BLaER1 (cell line): ENCODE data around the gene MRS2.
"Not testable (repeated sequence)": the region's sequence is repeated elsewhere in the genome, so short reads cannot be mapped to it uniquely, and the experiment has no call there.

Experiments used
- H3K27ac ChIP-seq: shearing (Covaris generic); formaldehyde crosslinking; 2 replicates; pipeline ENCODE4 v1.8.1; 2022
- H3K27me3 ChIP-seq: shearing (Covaris generic); formaldehyde crosslinking; 2 replicates; pipeline ENCODE4 v1.8.1; 2022
- H3K36me3 ChIP-seq: shearing (Covaris generic); formaldehyde crosslinking; 2 replicates; pipeline ENCODE4 v1.8.1; 2022
- H3K4me1 ChIP-seq: shearing (Covaris generic); formaldehyde crosslinking; 2 replicates; pipeline ENCODE4 v1.8.1; 2022
- H3K4me2 ChIP-seq: shearing (Covaris generic); formaldehyde crosslinking; 2 replicates; pipeline ENCODE4 v1.8.1; 2022
- H3K4me3 ChIP-seq: shearing (Covaris generic); formaldehyde crosslinking; 2 replicates; pipeline ENCODE4 v1.8.1; 2022
- H3K9ac ChIP-seq: shearing (Covaris generic); formaldehyde crosslinking; 2 replicates; pipeline ENCODE4 v1.8.1; 2022
- H3K9me3 ChIP-seq: shearing (Covaris generic); formaldehyde crosslinking; 2 replicates; pipeline ENCODE4 v1.8.1; 2022
- H4K20me1 ChIP-seq: shearing (Covaris generic); formaldehyde crosslinking; 2 replicates; pipeline ENCODE4 v1.8.1; 2022
- Cebpa-rat ChIP-seq: shearing (Covaris generic); IDR thresholded peaks from 2 replicates; pipeline ENCODE4 v1.8.1; 2022

The MRS2 gene

GRCh38 chr6:24405262-24405661 is 2.5 kb downstream of the MRS2 start:
- Histone ChIP-seq H3K36me3 (peaks cover 23% of the 10 kb centered on the region), H3K27ac (no peak overlapping the region), H3K4me2 (no peak overlapping the region)

GRCh38 chr6:24408719-24409410 is 6.1 kb downstream of the MRS2 start:
- no peak overlapping the region for H3K4me3 ChIP-seq
- no peak overlapping the region for H3K27ac ChIP-seq
- H3K9me3 ChIP-seq: peaks cover 7% of the 10 kb centered on the region; the same call in 1 of the 2 replicates
- H3K4me1 ChIP-seq: peaks cover 8% of the 10 kb centered on the region; the same call in 1 of the 2 replicates
- H3K27me3 ChIP-seq: peaks cover 8% of the 10 kb centered on the region
- TF ChIP-seq Cebpa-rat: no peak
- H4K20me1 ChIP-seq: peaks cover 25% of the 10 kb centered on the region
- no peak overlapping the region for H3K9ac ChIP-seq
- peaks cover 48% of the 10 kb centered on the region for H3K36me3 ChIP-seq
- no peak overlapping the region for H3K4me2 ChIP-seq

More at GRCh38 chr6:24405262-24405661, 2.5 kb downstream of the MRS2 start:
- Histone ChIP-seq H3K4me1 (peaks cover 18% of the 10 kb centered on the region; the same call in 1 of the 2 replicates), H3K4me3 (no peak overlapping the region), H3K9me3 (peaks cover 13% of the 10 kb centered on the region; the same call in 1 of the 2 replicates), H4K20me1 (peaks cover 33% of the 10 kb centered on the region), H3K27me3 (peaks cover 43% of the 10 kb centered on the region), H3K9ac (no peak overlapping the region)
- no peak for TF ChIP-seq Cebpa-rat

- Histone ChIP-seq H4K20me1 (peaks cover 12% of the 10 kb centered on the region), H3K4me3 (no peak overlapping the region), H3K4me1 (peaks cover under 1% of the 10 kb centered on the region; the same call in 1 of the 2 replicates), H3K9ac (no peak overlapping the region), H3K27ac (no peak overlapping the region), H3K36me3 (peaks cover 56% of the 10 kb centered on the region), H3K9me3 (peaks cover 7% of the 10 kb centered on the region; the same call in 1 of the 2 replicates), H3K27me3 (no peaks in the 10 kb centered on the region), H3K4me2 (no peak overlapping the region)
- TF ChIP-seq Cebpa-rat: no peak
Measured at GRCh38 chr6:24410622-24411021, 7.9 kb downstream of the MRS2 start.

GRCh38 chr6:24412294-24412693 is 9.6 kb downstream of the MRS2 start:
- Histone ChIP-seq H3K9ac (no peak overlapping the region), H3K27ac (no peak overlapping the region), H3K4me2 (no peak overlapping the region), H3K9me3 (peaks cover 7% of the 10 kb centered on the region; the same call in 1 of the 2 replicates), H3K27me3 (no peaks in the 10 kb centered on the region), H3K4me1 (peaks cover 5% of the 10 kb centered on the region), H4K20me1 (peaks cover 12% of the 10 kb centered on the region), H3K36me3 (peaks cover 51% of the 10 kb centered on the region), H3K4me3 (no peak overlapping the region)
- no peak for TF ChIP-seq Cebpa-rat

GRCh38 chr6:24414531-24414930 is 11.8 kb downstream of the MRS2 start:
- not testable (repeated sequence) for H3K4me1 ChIP-seq, H3K4me3 ChIP-seq, H3K9me3 ChIP-seq, H3K27me3 ChIP-seq, H3K4me2 ChIP-seq, H3K9ac ChIP-seq, H4K20me1 ChIP-seq, H3K27ac ChIP-seq
- H3K36me3 ChIP-seq: peaks cover 61% of the 10 kb centered on the region

- Histone ChIP-seq H3K4me3 (no peak overlapping the region), H4K20me1 (no peaks in the 10 kb centered on the region; the same call in 1 of the 2 replicates), H3K4me1 (peaks cover 5% of the 10 kb centered on the region), H3K4me2 (no peak overlapping the region), H3K9ac (no peak overlapping the region), H3K27me3 (no peaks in the 10 kb centered on the region), H3K36me3 (peaks cover 63% of the 10 kb centered on the region), H3K9me3 (peaks cover 7% of the 10 kb centered on the region; the same call in 1 of the 2 replicates), H3K27ac (no peak overlapping the region)
- TF ChIP-seq Cebpa-rat: no peak
Measured at GRCh38 chr6:24415753-24416152, 13.0 kb downstream of the MRS2 start.

- Histone ChIP-seq H3K9ac (no peak overlapping the region), H3K36me3 (peaks cover 68% of the 10 kb centered on the region), H3K9me3 (no peaks in the 10 kb centered on the region), H4K20me1 (no peaks in the 10 kb centered on the region), H3K4me2 (no peak overlapping the region), H3K4me3 (no peak overlapping the region), H3K4me1 (peaks cover 5% of the 10 kb centered on the region), H3K27me3 (no peaks in the 10 kb centered on the region), H3K27ac (no peak overlapping the region)
- TF ChIP-seq Cebpa-rat: no peak
Measured at GRCh38 chr6:24419526-24419925, 16.8 kb downstream of the MRS2 start.

GRCh38 chr6:24425091-24425490 is 22.4 kb downstream of the MRS2 start:
- Histone ChIP-seq H4K20me1 (no peaks in the 10 kb centered on the region), H3K4me2 (no peak overlapping the region), H3K36me3 (peaks cover 51% of the 10 kb centered on the region), H3K4me3 (no peak overlapping the region), H3K9ac (no peak overlapping the region), H3K27ac (no peak overlapping the region), H3K27me3 (no peaks in the 10 kb centered on the region), H3K9me3 (no peaks in the 10 kb centered on the region), H3K4me1 (no peaks in the 10 kb centered on the region)
- TF ChIP-seq Cebpa-rat: no peak

GRCh38 chr6:24426729-24427446 is 24.2 kb downstream of the MRS2 start:
- TF ChIP-seq Cebpa-rat: no peak
- no peaks in the 10 kb centered on the region for H4K20me1 ChIP-seq
- no peak overlapping the region for H3K27ac ChIP-seq
- no peak overlapping the region for H3K9ac ChIP-seq
- no peaks in the 10 kb centered on the region for H3K27me3 ChIP-seq
- no peak overlapping the region for H3K4me2 ChIP-seq
- peaks cover 37% of the 10 kb centered on the region for H3K36me3 ChIP-seq
- H3K4me1 ChIP-seq: no peaks in the 10 kb centered on the region
- no peaks in the 10 kb centered on the region for H3K9me3 ChIP-seq
- no peak overlapping the region for H3K4me3 ChIP-seq

GRCh38 chr6:24428615-24429014 is 25.9 kb downstream of the MRS2 start:
- Histone ChIP-seq H3K27me3 (no peaks in the 10 kb centered on the region), H4K20me1 (no peaks in the 10 kb centered on the region), H3K27ac (no peak overlapping the region), H3K9ac (no peak overlapping the region), H3K36me3 (peaks cover 29% of the 10 kb centered on the region), H3K4me2 (no peak overlapping the region), H3K4me1 (no peaks in the 10 kb centered on the region), H3K9me3 (no peaks in the 10 kb centered on the region), H3K4me3 (no peak overlapping the region)
- no peak for TF ChIP-seq Cebpa-rat
